Naive thymus-derived CD4-positive, alpha-beta T cell (primary cell): ENCODE data around the gene DGKI. TPM values are rescaled to one million over a fixed set of nuclear protein-coding genes. Genes with fewer than 3 reads are reported as not detected.

Source experiments
- ATAC-seq: fragments of 150-1000 bp; cut with Tn5 transposase; 2 replicates; pipeline ENCODE4 v1.10.0; 2021; ENCODE audit warnings: mild to moderate bottlenecking, moderate library complexity
- CTCF ChIA-PET: fragments of 350-600 bp; sonication (Branson Sonifier 250); formaldehyde crosslinking; loops from one replicate; lab custom pipeline; 2021; ENCODE audit warnings: antibody characterized with exemption; lab: Charles Lee
- POLR2A ChIA-PET: fragments of 350-600 bp; sonication (Branson Sonifier 250); formaldehyde crosslinking; loops from one replicate; lab custom pipeline; 2021; ENCODE audit warnings: antibody characterized with exemption, inconsistent platforms; lab: Charles Lee
- DNase-seq, 9 donors: peaks; one replicate each; pipeline versions ENCODE4 v3.0.0 to v3.0.0-alpha.2; 2020 to 2022; ENCODE audit warnings: mixed read lengths in 1 of 9
- H3K27ac ChIP-seq: one replicate; pipeline ENCODE4 v1.7.0; 2013; ENCODE audit warnings: mild to moderate bottlenecking, low read depth, low read length, moderate library complexity
- H3K27me3 ChIP-seq, 2 donors: one replicate each; pipeline ENCODE4 v1.7.0; 2013; ENCODE audit warnings: low read length in 2 of 2, mild to moderate bottlenecking in 2 of 2, moderate library complexity in 2 of 2; ENCODE audit not compliant: control insufficient read depth in 2 of 2, insufficient read depth in 2 of 2
- H3K36me3 ChIP-seq, 3 experiments: 1 replicate in 2 of 3; 2 replicates in 1 of 3; pipeline ENCODE4 v1.7.0; 2013; ENCODE audit warnings: low read length in 3 of 3, mild to moderate bottlenecking in 3 of 3, moderate library complexity in 1 of 3; ENCODE audit not compliant: insufficient read depth in 3 of 3, control insufficient read depth in 2 of 3
- H3K4me1 ChIP-seq, 2 donors: one replicate each; pipeline ENCODE4 v1.7.0; 2013; ENCODE audit warnings: low read length in 2 of 2, mild to moderate bottlenecking in 2 of 2, moderate library complexity in 1 of 2; ENCODE audit not compliant: control insufficient read depth in 2 of 2, insufficient read depth in 2 of 2
- H3K4me3 ChIP-seq: 2 replicates; pipeline ENCODE4 v1.7.0; 2013; ENCODE audit warnings: mild to moderate bottlenecking, low read length
- H3K9me3 ChIP-seq, 3 experiments: 1 replicate in 2 of 3; 2 replicates in 1 of 3; pipeline ENCODE4 v1.7.0; 2013; ENCODE audit warnings: low read length in 3 of 3; ENCODE audit not compliant: control insufficient read depth in 2 of 3
- H3K27ac Mint-ChIP-seq, 9 donors: one replicate each; pipeline ENCODE4 v1.8.0; 2020 to 2022; ENCODE audit warnings: mixed read lengths in 9 of 9, mild to moderate bottlenecking in 8 of 9, moderate library complexity in 5 of 9, inconsistent platforms in 2 of 9
- H3K27me3 Mint-ChIP-seq, 5 donors: one replicate each; pipeline ENCODE4 v1.8.0; 2021 to 2022; ENCODE audit warnings: mixed read lengths in 5 of 5, mild to moderate bottlenecking in 1 of 5
- H3K36me3 Mint-ChIP-seq, 5 donors: one replicate each; pipeline ENCODE4 v1.8.0; 2020 to 2022; ENCODE audit warnings: mixed read lengths in 5 of 5, mild to moderate bottlenecking in 3 of 5, inconsistent platforms in 1 of 5
- H3K4me1 Mint-ChIP-seq, 7 donors: one replicate each; pipeline ENCODE4 v1.8.0; 2020 to 2022; ENCODE audit warnings: mixed read lengths in 7 of 7, mild to moderate bottlenecking in 3 of 7, inconsistent platforms in 1 of 7
- H3K4me3 Mint-ChIP-seq, 10 donors: one replicate each; pipeline ENCODE4 v1.8.0; 2020 to 2022; ENCODE audit warnings: mild to moderate bottlenecking in 10 of 10, mixed read lengths in 10 of 10, moderate library complexity in 6 of 10, inconsistent platforms in 2 of 10
- H3K9me3 Mint-ChIP-seq, 11 donors: one replicate each; pipeline ENCODE4 v1.8.0; 2020 to 2022; ENCODE audit warnings: mixed read lengths in 11 of 11, mild to moderate bottlenecking in 4 of 11, inconsistent platforms in 1 of 11, moderate library complexity in 1 of 11
- intact Hi-C, 2 donors: fragments of 100-400 bp; cut with micrococcal nuclease; formaldehyde crosslinking; loops; one replicate each; pipeline ENCODE4 v1.15.1; 2023
- polyA plus RNA-seq, 2 donors: library from polyadenylated mRNA; unstranded; fragments of 300-500 nt; fragmentation: Illumina TruSeq; gene quantifications; one replicate each; pipeline ENCODE4 v1.2.3, GENCODE V29; 2021
- total RNA-seq, 6 experiments: library from RNA in 5 of 6; stranded (reverse) in 5 of 6; gene quantifications; 1 replicate in 5 of 6; 2 replicates in 1 of 6; pipeline ENCODE4 v1.2.3 and lab custom pipeline; 2021 to 2026

Gene DGKI
- total and polyA plus RNA-seq, 7 experiments from 2014 or later = 1.3 TPM; not detected in 6

GRCh38 chr7:137747359-137748031 is 99.3 kb downstream of the DGKI start:
- H3K27ac ChIP-seq = no peak overlapping the region
- H3K27me3 ChIP-seq = peaks cover 0 to 3% of the 10 kb centered on the region in 2 donors
- peaks cover 0 to 2% (median 0%) of the 10 kb centered on the region in 7 donors for H3K4me1 Mint-ChIP-seq
- no peak overlapping the region for H3K4me3 Mint-ChIP-seq
- intact Hi-C loops = no loop called here
- H3K9me3 ChIP-seq = no peaks in the 10 kb centered on the region
- peaks cover 0 to 12% (median 4%) of the 10 kb centered on the region in 11 donors for H3K9me3 Mint-ChIP-seq
- POLR2A ChIA-PET = no interaction called here
- H3K36me3 Mint-ChIP-seq = peaks cover 0 to 5% (median 0%) of the 10 kb centered on the region in 5 donors
- ATAC-seq (no peak), DNase-seq (no peak)
- no peak overlapping the region for H3K4me3 ChIP-seq
- H3K27ac Mint-ChIP-seq = no peak overlapping the region
- CTCF ChIA-PET = no interaction called here
- H3K36me3 ChIP-seq = no peaks in the 10 kb centered on the region
- no peaks in the 10 kb centered on the region for H3K4me1 ChIP-seq
- H3K27me3 Mint-ChIP-seq = peaks cover 0 to 23% (median 16%) of the 10 kb centered on the region in 5 donors

DNA sequence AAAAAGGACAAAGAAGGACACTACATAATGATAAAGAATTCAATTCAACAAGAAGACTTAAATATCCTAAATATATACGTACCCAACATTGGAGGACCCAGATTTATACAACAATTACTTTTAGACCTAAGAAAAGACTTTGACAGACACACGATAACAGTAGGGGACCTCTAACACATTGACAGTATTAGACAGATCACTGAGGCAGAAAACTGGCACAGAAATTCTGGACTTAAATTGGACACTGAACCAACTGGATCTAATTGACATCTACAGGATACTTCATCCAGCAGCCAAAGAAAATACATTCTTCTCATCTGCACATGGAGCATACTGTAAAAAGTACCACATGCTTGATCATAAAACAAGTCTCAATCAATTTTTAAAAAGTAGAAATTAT is 103.8 kb downstream of the DGKI start:
- peaks cover 0 to 5% (median 0%) of the 10 kb centered on the region in 5 donors for H3K36me3 Mint-ChIP-seq
- POLR2A ChIA-PET = no interaction called here

DNA sequence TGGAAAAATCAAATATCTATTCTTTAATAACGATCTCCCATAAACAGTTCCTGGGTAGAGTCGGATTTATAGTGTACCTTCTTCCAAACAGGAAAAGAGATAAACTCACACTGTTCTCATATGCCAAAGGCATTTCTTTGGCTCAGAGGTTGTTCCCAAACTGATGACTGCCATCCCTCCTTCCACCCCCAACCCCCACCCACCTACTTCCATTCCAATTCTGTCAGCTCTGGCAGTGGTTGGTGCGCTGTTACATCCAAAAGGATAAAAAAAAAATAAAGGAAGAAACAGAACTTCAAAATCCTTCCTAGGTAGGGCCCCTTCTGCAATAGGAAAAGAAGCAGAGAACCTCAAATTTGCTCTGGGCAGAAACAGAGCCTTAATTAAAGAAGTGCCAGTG is 104.7 kb downstream of the DGKI start:
- no peak for ATAC-seq
- Mint-ChIP-seq H3K9me3 (peaks cover 0 to 12% (median 4%) of the 10 kb centered on the region in 11 donors), H3K36me3 (peaks cover 0 to 5% (median 0%) of the 10 kb centered on the region in 5 donors), H3K27ac (no peak overlapping the region), H3K4me3 (no peak overlapping the region), H3K4me1 (no peaks in the 10 kb centered on the region), H3K27me3 (peaks cover 0 to 15% (median 9%) of the 10 kb centered on the region in 5 donors)
- Histone ChIP-seq H3K4me3 (no peak overlapping the region), H3K4me1 (no peaks in the 10 kb centered on the region), H3K36me3 (no peaks in the 10 kb centered on the region), H3K27me3 (no peaks in the 10 kb centered on the region), H3K9me3 (no peaks in the 10 kb centered on the region), H3K27ac (no peak overlapping the region)
- ChIA-PET CTCF (no interaction called here), POLR2A (no interaction called here)
- no peak for DNase-seq
- intact Hi-C loops = no loop called here

More for the DNA sequence above, 103.8 kb downstream of the DGKI start:
- peaks cover 0 to 15% (median 9%) of the 10 kb centered on the region in 5 donors for H3K27me3 Mint-ChIP-seq
- H3K27ac Mint-ChIP-seq = no peak overlapping the region
- no peaks in the 10 kb centered on the region for H3K4me1 Mint-ChIP-seq
- ATAC-seq (no peak), DNase-seq (no peak)
- H3K27ac ChIP-seq = no peak overlapping the region
- no peak overlapping the region for H3K4me3 ChIP-seq
- no peaks in the 10 kb centered on the region for H3K4me1 ChIP-seq
- CTCF ChIA-PET = no interaction called here
- H3K9me3 Mint-ChIP-seq = peaks cover 0 to 12% (median 4%) of the 10 kb centered on the region in 11 donors
- no peaks in the 10 kb centered on the region for H3K36me3 ChIP-seq
- H3K27me3 ChIP-seq = peaks cover 0 to 1% of the 10 kb centered on the region in 2 donors
- intact Hi-C loops = no loop called here
- no peak overlapping the region for H3K4me3 Mint-ChIP-seq
- H3K9me3 ChIP-seq = no peaks in the 10 kb centered on the region

DNA sequence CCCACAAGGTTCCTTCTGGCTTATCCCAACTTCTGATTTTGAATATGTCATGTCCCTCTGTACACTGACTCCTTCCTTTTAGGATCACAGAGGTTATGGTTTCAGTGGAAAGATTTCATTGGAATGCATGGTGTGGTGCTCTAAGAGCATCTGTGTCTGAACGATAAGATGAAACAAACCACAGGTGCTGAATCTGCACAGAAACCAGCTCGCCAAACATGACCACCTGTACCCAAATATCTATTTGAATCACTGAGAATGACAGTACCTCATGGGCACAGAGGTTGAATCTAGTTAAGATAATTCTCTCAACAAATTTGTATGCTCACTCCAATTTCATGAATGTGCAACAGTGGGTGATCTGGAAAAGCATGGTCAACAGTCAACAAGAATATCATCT is 105.3 kb downstream of the DGKI start:
- intact Hi-C loops = no loop called here
- H3K4me1 ChIP-seq = no peaks in the 10 kb centered on the region
- ChIA-PET POLR2A (no interaction called here), CTCF (no interaction called here)
- Mint-ChIP-seq H3K27ac (no peak overlapping the region), H3K27me3 (peaks cover 0 to 15% (median 9%) of the 10 kb centered on the region in 5 donors), H3K4me1 (no peaks in the 10 kb centered on the region), H3K9me3 (peaks cover 0 to 12% (median 4%) of the 10 kb centered on the region in 11 donors), H3K36me3 (peaks cover 0 to 5% (median 0%) of the 10 kb centered on the region in 5 donors), H3K4me3 (no peak overlapping the region)
- DNase-seq (no peak), ATAC-seq (no peak)
- no peak overlapping the region for H3K27ac ChIP-seq
- no peaks in the 10 kb centered on the region for H3K27me3 ChIP-seq
- no peaks in the 10 kb centered on the region for H3K9me3 ChIP-seq
- H3K4me3 ChIP-seq = no peak overlapping the region
- no peaks in the 10 kb centered on the region for H3K36me3 ChIP-seq

GRCh38 chr7:137734221-137734620 is 112.6 kb downstream of the DGKI start:
- no peak overlapping the region for H3K4me3 ChIP-seq
- ChIA-PET CTCF (no interaction called here), POLR2A (no interaction called here)
- no peaks in the 10 kb centered on the region for H3K36me3 ChIP-seq
- intact Hi-C loops = no loop called here
- Mint-ChIP-seq H3K36me3 (no peaks in the 10 kb centered on the region), H3K27ac (no peak overlapping the region), H3K27me3 (peaks cover 0 to 24% (median 18%) of the 10 kb centered on the region in 5 donors), H3K9me3 (no peaks in the 10 kb centered on the region), H3K4me3 (no peak overlapping the region), H3K4me1 (no peaks in the 10 kb centered on the region)
- no peaks in the 10 kb centered on the region for H3K27me3 ChIP-seq
- H3K4me1 ChIP-seq = no peaks in the 10 kb centered on the region
- no peak overlapping the region for H3K27ac ChIP-seq
- no peak for DNase-seq
- no peaks in the 10 kb centered on the region for H3K9me3 ChIP-seq
- ATAC-seq = no peak

- H3K4me1 Mint-ChIP-seq = no peaks in the 10 kb centered on the region
- H3K27ac Mint-ChIP-seq = no peak overlapping the region
- no peak for ATAC-seq
- H3K9me3 ChIP-seq = no peaks in the 10 kb centered on the region
- POLR2A ChIA-PET = no interaction called here
- H3K36me3 ChIP-seq = no peaks in the 10 kb centered on the region
- peaks cover 0 to 24% (median 15%) of the 10 kb centered on the region in 5 donors for H3K27me3 Mint-ChIP-seq
- no peaks in the 10 kb centered on the region for H3K4me1 ChIP-seq
- no peak overlapping the region for H3K27ac ChIP-seq
- H3K36me3 Mint-ChIP-seq = no peaks in the 10 kb centered on the region
- H3K9me3 Mint-ChIP-seq = no peaks in the 10 kb centered on the region
- H3K27me3 ChIP-seq = no peaks in the 10 kb centered on the region
- intact Hi-C loops = no loop called here
- no peak for DNase-seq
- H3K4me3 ChIP-seq = no peak overlapping the region
- H3K4me3 Mint-ChIP-seq = no peak overlapping the region
- CTCF ChIA-PET = no interaction called here
Observed at GRCh38 chr7:137732168-137732567, 114.6 kb downstream of the DGKI start.

DNA sequence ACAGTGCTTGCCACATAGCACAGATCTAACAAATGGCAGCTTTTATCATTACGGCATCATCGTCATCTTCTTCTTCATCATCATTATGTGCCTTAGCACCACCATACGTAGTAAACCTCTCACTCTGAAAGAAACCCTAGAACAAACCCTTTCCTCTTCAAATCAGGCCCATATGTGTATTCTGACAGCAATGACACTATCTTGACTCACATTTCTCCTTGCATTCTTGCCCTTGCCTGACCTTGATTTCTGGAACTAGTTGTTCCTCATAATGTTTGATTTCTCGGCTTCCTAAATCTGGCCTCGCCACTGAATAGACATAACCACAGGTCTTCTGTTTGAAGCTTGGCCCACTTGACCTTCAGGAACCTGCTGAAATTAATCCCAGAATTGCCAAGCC is 115.3 kb downstream of the DGKI start:
- DNase-seq (no peak), ATAC-seq (no peak)
- Histone ChIP-seq H3K36me3 (no peaks in the 10 kb centered on the region), H3K9me3 (no peaks in the 10 kb centered on the region), H3K4me3 (no peak overlapping the region), H3K4me1 (no peaks in the 10 kb centered on the region), H3K27ac (no peak overlapping the region), H3K27me3 (no peaks in the 10 kb centered on the region)
- Mint-ChIP-seq H3K27me3 (peaks cover 0 to 22% (median 15%) of the 10 kb centered on the region in 5 donors), H3K4me1 (no peaks in the 10 kb centered on the region), H3K9me3 (no peaks in the 10 kb centered on the region), H3K4me3 (no peak overlapping the region), H3K36me3 (no peaks in the 10 kb centered on the region), H3K27ac (no peak overlapping the region)
- ChIA-PET POLR2A (no interaction called here), CTCF (no interaction called here)
- intact Hi-C loops = no loop called here
